Astrocyte (in vitro differentiated cells and primary cell): ENCODE results near the gene PER2.

ENCODE experiments used
- EZH2 ChIP-seq: IDR thresholded peaks from 2 replicates; pipeline ENCODE4 v1.6.1; 2012; ENCODE audit warnings: mild to moderate bottlenecking, low read length, inconsistent platforms; ENCODE audit not compliant: insufficient read depth
- TF ChIP-seq, protein P1 (sequence below): IDR thresholded peaks from 2 replicates; pipeline ENCODE4 v1.5.1; 2011; ENCODE audit warnings: low read depth, mild to moderate bottlenecking, inconsistent platforms, low read length, moderate library complexity; ENCODE audit not compliant: insufficient read depth

DNA sequence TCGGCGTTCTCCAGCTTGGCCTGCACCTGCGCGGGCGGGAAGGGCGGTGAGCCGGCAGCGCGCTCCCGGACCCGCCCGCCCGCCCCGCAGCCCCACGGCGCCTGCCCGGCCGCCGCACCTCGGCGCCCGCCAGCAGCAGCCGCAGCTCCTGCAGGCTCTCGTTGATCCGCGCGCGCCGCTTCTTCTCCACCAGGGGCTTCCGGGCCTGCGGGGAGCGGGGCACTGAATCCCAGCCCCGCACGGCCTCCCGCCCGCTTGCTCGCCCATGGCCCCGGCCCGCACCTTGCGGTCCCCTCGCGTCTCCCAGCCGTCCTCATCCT, 48.9 kb downstream of the PER2 start:
- TF ChIP-seq, protein P1, sequence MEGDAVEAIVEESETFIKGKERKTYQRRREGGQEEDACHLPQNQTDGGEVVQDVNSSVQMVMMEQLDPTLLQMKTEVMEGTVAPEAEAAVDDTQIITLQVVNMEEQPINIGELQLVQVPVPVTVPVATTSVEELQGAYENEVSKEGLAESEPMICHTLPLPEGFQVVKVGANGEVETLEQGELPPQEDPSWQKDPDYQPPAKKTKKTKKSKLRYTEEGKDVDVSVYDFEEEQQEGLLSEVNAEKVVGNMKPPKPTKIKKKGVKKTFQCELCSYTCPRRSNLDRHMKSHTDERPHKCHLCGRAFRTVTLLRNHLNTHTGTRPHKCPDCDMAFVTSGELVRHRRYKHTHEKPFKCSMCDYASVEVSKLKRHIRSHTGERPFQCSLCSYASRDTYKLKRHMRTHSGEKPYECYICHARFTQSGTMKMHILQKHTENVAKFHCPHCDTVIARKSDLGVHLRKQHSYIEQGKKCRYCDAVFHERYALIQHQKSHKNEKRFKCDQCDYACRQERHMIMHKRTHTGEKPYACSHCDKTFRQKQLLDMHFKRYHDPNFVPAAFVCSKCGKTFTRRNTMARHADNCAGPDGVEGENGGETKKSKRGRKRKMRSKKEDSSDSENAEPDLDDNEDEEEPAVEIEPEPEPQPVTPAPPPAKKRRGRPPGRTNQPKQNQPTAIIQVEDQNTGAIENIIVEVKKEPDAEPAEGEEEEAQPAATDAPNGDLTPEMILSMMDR = no peak
- no peak for TF ChIP-seq EZH2
